SK-MEL-5 (cell line): ENCODE measurements around the gene GPATCH4. TPM values are rescaled to one million over a fixed set of nuclear protein-coding genes. Genes with fewer than 3 reads are reported as not detected.

Experiments
- total RNA-seq: library from RNA; depleted of rRNA; stranded (reverse); fragments of >200 nt; shearing (Covaris generic); gene quantifications from 2 replicates; pipeline ENCODE4 v1.2.3, GENCODE V29; 2014; rRNA removed

GPATCH4 gene
- total RNA-seq, 1 experiment from 2014 or later = 26.4 TPM

Other genes starting within 250 kb of the GPATCH4 start
- not detected in 2 replicates for gene RHBG, start 232.3 kb downstream of the GPATCH4 start, total RNA-seq
- 19.6 and 19.9 TPM in 2 replicates for gene MEF2D, start 100.7 kb downstream of the GPATCH4 start, total RNA-seq
- 10.1 and 10.3 TPM in 2 replicates for gene IQGAP3, start 28.9 kb downstream of the GPATCH4 start, total RNA-seq
- gene TTC24, start 21.8 kb downstream of the GPATCH4 start, total RNA-seq = not detected in 2 replicates
- gene NAXE, start 9.7 kb downstream of the GPATCH4 start, total RNA-seq = 216 and 229 TPM in 2 replicates
- not detected in 2 replicates for gene HAPLN2, start 17.9 kb upstream of the GPATCH4 start, total RNA-seq
- 34.2 and 43.7 TPM in 2 replicates for gene BCAN, start 40.6 kb upstream of the GPATCH4 start, total RNA-seq
- gene NES, start 75.9 kb upstream of the GPATCH4 start, total RNA-seq = 81.0 and 97.4 TPM in 2 replicates
- 0.29 TPM in 1 of 2 replicates, not detected in the other for gene CRABP2, start 104.1 kb upstream of the GPATCH4 start, total RNA-seq
- gene METTL25B, start 127.0 kb upstream of the GPATCH4 start, total RNA-seq = 12.5 and 15.1 TPM in 2 replicates
- gene ISG20L2, start 127.3 kb upstream of the GPATCH4 start, total RNA-seq = 20.0 and 29.1 TPM in 2 replicates
- gene MRPL24, start 139.6 kb upstream of the GPATCH4 start, total RNA-seq = 152 and 180 TPM in 2 replicates
- gene HDGF, start 150.2 kb upstream of the GPATCH4 start, total RNA-seq = 189 and 191 TPM in 2 replicates
- 30.6 and 34.0 TPM in 2 replicates for gene PRCC, start 166.1 kb upstream of the GPATCH4 start, total RNA-seq
- 0.32 TPM in 1 of 2 replicates, not detected in the other for gene SH2D2A, start 215.4 kb upstream of the GPATCH4 start, total RNA-seq